ENCODE data around the gene STRIP1. TPM values are rescaled to one million over a fixed set of nuclear protein-coding genes. Genes with fewer than 3 reads are reported as not detected.

Gene STRIP1
- total RNA-seq, 4 donors from 2014 or later = 25.9 to 44.4 (median 34.8) TPM

- Histone ChIP-seq H3K4me3 (peak overlapping the region in 2 of 4 donors; percentile 30 to 55), H3K4me1 (peaks cover 16 to 36% (median 22%) of the 10 kb centered on the region in 3 donors), H3K9me3 (no peaks in the 10 kb centered on the region), H3K27me3 (peaks cover 24 to 92% (median 37%) of the 10 kb centered on the region in 4 donors), H3K36me3 (no peaks in the 10 kb centered on the region), H3K27ac (no peak overlapping the region)
- no peak for TF ChIP-seq CTCF (IDR thresholded peaks at IDR 0.05)
- no peak for TF ChIP-seq POLR2A (IDR thresholded peaks at IDR 0.05)
- 11 to 17% methylated on average over 21 to 37 of the region's 68 CpGs for WGBS, 2 donors
- intact Hi-C loops (cut with DNase I) = no loop called here
- DNase-seq = no peak
These were observed 34.4 kb downstream of the STRIP1 start for GRCh38 chr1:110068646-110069403.

GRCh38 chr1:110069404-110070281 lies 35.2 kb downstream of the STRIP1 start:
- no peaks in the 10 kb centered on the region for H3K9me3 ChIP-seq
- peaks cover 24 to 97% (median 37%) of the 10 kb centered on the region in 4 donors for H3K27me3 ChIP-seq
- no peaks in the 10 kb centered on the region for H3K36me3 ChIP-seq
- 28 to 39% methylated on average over 7 to 12 of the region's 64 CpGs for WGBS, 2 donors
- no peak for DNase-seq
- peak overlapping the region in 2 of 4 donors; percentile 30 to 55 for H3K4me3 ChIP-seq
- no peak overlapping the region for H3K27ac ChIP-seq
- TF ChIP-seq POLR2A (IDR thresholded peaks at IDR 0.05) (no peak), CTCF (IDR thresholded peaks at IDR 0.05) (no peak)
- H3K4me1 ChIP-seq = peaks cover 16 to 36% (median 22%) of the 10 kb centered on the region in 3 donors
- intact Hi-C loops (cut with DNase I) = no loop called here

GRCh38 chr1:110070282-110070669 lies 35.9 kb downstream of the STRIP1 start:
- Histone ChIP-seq H3K4me1 (peaks cover 16 to 36% (median 22%) of the 10 kb centered on the region in 3 donors), H3K36me3 (no peaks in the 10 kb centered on the region), H3K9me3 (no peaks in the 10 kb centered on the region), H3K4me3 (peak overlapping the region in 2 of 4 donors; percentile 30 to 55), H3K27ac (no peak overlapping the region), H3K27me3 (peaks cover 24 to 97% (median 37%) of the 10 kb centered on the region in 4 donors)
- intact Hi-C loops (cut with DNase I) = no loop called here
- WGBS, 2 donors = 9% methylated on average over 9 of the region's 52 CpGs; no CpG with 5 or more reads in 1 of the 2 donors
- no peak for TF ChIP-seq CTCF (IDR thresholded peaks at IDR 0.05)
- TF ChIP-seq POLR2A (IDR thresholded peaks at IDR 0.05) = no peak
- DNase-seq = no peak

GRCh38 chr1:110070671-110071242 lies 36.3 kb downstream of the STRIP1 start, which contains the start of gene ALX3:
ALX3 (minus strand) TSS chr1:110070672; CDS start chr1:110070612, 60 bp downstream.
- H3K36me3 ChIP-seq = no peaks in the 10 kb centered on the region
- H3K9me3 ChIP-seq = no peaks in the 10 kb centered on the region
- peaks cover 24 to 97% (median 37%) of the 10 kb centered on the region in 4 donors for H3K27me3 ChIP-seq
- DNase-seq = no peak
- no peak for TF ChIP-seq CTCF (IDR thresholded peaks at IDR 0.05)
- peak within 1 kb of the TSS in 2 of 4 donors; percentile 30 to 55 for H3K4me3 ChIP-seq
- 50% methylated on average over 2 of the region's 27 CpGs; no CpG with 5 or more reads in 1 of the 2 donors for WGBS, 2 donors
- intact Hi-C loops (cut with DNase I) = no loop called here
- peaks cover 16 to 36% (median 22%) of the 10 kb centered on the region in 3 donors for H3K4me1 ChIP-seq
- H3K27ac ChIP-seq = no peak within 1 kb of the TSS
